GM12864 (cell line): ENCODE measurements around the gene WSCD2.

ENCODE experiments used
- DNase-seq: peaks from one replicate; pipeline ENCODE4 v3.0.0-alpha.2; 2011; ENCODE audit warnings: low read depth
- H3K4me3 ChIP-seq: 2 replicates; pipeline ENCODE4 v1.5.1; 2011; ENCODE audit warnings: mild to moderate bottlenecking, low read depth, low read length, control low read depth
- CTCF ChIP-seq: IDR thresholded peaks from 2 replicates; pipeline ENCODE4 v1.5.1; 2011; ENCODE audit warnings: low read depth, mild to moderate bottlenecking, moderate library complexity, low read length, control low read depth, inconsistent platforms; ENCODE audit errors: missing control alignments

The WSCD2 gene

GRCh38 chr12:108260039-108260438 lies 131.0 kb downstream of the WSCD2 start:
- H3K4me3 ChIP-seq = no peak overlapping the region
- no peak for DNase-seq
- no peak for TF ChIP-seq CTCF

- no peak for DNase-seq
- no peak for TF ChIP-seq CTCF
- no peak overlapping the region for H3K4me3 ChIP-seq
Measured at GRCh38 chr12:108260969-108261368, 131.9 kb downstream of the WSCD2 start.

- no peak overlapping the region for H3K4me3 ChIP-seq
- TF ChIP-seq CTCF = no peak
- DNase-seq = no peak
Measured at GRCh38 chr12:108265505-108265904, 136.4 kb downstream of the WSCD2 start.

GRCh38 chr12:108266131-108266530 lies 137.0 kb downstream of the WSCD2 start:
- DNase-seq = no peak
- TF ChIP-seq CTCF = no peak
- no peak overlapping the region for H3K4me3 ChIP-seq

GRCh38 chr12:108267450-108267849 lies 138.4 kb downstream of the WSCD2 start:
- TF ChIP-seq CTCF = no peak
- DNase-seq = no peak
- H3K4me3 ChIP-seq = no peak overlapping the region

- H3K4me3 ChIP-seq = no peak overlapping the region
- no peak for DNase-seq
- TF ChIP-seq CTCF = no peak
Measured at GRCh38 chr12:108268397-108268796, 139.3 kb downstream of the WSCD2 start.

- TF ChIP-seq CTCF = no peak
- H3K4me3 ChIP-seq = no peak overlapping the region
- DNase-seq = no peak
Measured at GRCh38 chr12:108269224-108269623, 140.1 kb downstream of the WSCD2 start.
